Measurements from ENCODE around the gene INHBC.

DNA sequence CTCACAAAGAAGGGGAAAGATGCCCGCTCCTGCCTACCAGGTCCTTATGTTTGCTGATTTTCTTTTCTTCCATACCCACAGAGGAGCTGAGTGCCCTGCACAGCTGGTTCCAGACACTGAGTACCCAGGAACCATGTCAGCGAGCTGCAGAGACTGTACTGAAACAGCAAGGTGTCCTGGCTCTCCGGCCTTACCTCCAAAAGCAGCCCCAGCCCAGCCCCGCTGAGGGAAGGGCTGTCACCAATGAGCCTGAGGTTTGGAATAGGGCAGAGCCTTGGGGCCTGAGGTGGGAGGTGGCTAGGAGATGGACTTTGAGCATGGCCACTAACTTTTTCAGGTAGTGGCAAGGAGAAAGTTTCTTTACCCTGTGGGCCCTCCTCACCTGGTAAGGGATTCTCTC is 55.5 kb downstream of the INHBC start:
- TF ChIP-seq EZH2 (IDR thresholded peaks at IDR 0.05): no peak
- no peak for TF ChIP-seq SIN3A (IDR thresholded peaks at IDR 0.05; ENCODE audit: low read depth)
- TF ChIP-seq CTCF (IDR thresholded peaks at IDR 0.05 in 2 of 3, conservative IDR thresholded peaks at IDR 0.05 in 1 of 3; ENCODE audit: borderline replicate concordance in 1 of 3, insufficient read depth in 1 of 3, low read depth in 2 of 3, low read length in 2 of 3): no peak
- TF ChIP-seq JUND (IDR thresholded peaks at IDR 0.05): no peak
- no peak for TF ChIP-seq POLR2AphosphoS5 (IDR thresholded peaks at IDR 0.05; ENCODE audit: low read depth, low read length)
